ENCODE measurements around the gene RNF5. TPM values are rescaled to one million over a fixed set of nuclear protein-coding genes. Genes with fewer than 3 reads are reported as not detected.
A peak's percentile ranks its signal among the peaks of the same experiment; 100 is the strongest.

Gene RNF5
- total RNA-seq, 1 donor from 2014 or later: 79.9 TPM

DNA sequence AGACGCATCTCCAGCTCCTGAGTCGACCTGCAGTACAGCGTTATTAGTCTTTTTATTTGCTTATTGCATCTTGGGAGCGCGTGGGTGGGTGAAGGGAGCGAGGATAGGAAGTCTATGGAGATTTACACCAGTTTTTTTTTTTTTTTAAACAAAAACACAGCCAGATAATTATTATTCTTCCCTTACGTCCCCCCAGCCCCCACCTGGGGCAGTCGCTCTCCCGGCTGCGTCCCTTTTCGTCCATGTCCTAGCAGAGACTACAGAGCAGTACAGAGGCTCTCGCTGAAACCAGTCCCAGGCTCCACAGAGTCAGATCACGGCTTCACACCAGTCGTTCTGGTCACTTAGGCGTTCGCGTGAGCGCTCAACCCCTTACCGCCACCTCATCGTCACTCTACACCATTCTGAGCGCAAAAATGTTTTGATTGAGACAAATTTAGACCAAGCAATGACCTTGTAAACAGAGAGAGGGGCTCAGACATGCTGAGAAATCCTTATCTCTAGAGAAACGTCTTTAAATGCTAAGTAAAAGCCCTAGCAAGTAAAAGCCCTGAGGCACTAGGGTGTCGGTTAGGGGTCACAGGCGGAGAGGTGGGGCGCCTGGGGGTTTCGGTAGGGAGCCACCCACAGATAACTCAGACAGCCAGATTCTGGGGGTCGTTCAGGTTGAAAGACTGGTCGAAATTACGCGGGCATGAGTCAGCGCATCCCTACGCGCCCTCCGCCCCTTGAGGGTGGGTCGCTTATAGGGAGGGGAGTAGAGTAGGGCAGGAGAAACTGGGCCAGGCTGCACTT, 25.2 kb upstream of the RNF5 start:
- H3K4me3 ChIP-seq (ENCODE audit: low read depth, low read length): peak overlapping the region; percentile 99
- DNase-seq (ENCODE audit: low read depth): no peak
- TF ChIP-seq, protein P1, sequence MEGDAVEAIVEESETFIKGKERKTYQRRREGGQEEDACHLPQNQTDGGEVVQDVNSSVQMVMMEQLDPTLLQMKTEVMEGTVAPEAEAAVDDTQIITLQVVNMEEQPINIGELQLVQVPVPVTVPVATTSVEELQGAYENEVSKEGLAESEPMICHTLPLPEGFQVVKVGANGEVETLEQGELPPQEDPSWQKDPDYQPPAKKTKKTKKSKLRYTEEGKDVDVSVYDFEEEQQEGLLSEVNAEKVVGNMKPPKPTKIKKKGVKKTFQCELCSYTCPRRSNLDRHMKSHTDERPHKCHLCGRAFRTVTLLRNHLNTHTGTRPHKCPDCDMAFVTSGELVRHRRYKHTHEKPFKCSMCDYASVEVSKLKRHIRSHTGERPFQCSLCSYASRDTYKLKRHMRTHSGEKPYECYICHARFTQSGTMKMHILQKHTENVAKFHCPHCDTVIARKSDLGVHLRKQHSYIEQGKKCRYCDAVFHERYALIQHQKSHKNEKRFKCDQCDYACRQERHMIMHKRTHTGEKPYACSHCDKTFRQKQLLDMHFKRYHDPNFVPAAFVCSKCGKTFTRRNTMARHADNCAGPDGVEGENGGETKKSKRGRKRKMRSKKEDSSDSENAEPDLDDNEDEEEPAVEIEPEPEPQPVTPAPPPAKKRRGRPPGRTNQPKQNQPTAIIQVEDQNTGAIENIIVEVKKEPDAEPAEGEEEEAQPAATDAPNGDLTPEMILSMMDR (conservative IDR thresholded peaks at IDR 0.05; ENCODE audit: low read depth, low read length): no peak

DNA sequence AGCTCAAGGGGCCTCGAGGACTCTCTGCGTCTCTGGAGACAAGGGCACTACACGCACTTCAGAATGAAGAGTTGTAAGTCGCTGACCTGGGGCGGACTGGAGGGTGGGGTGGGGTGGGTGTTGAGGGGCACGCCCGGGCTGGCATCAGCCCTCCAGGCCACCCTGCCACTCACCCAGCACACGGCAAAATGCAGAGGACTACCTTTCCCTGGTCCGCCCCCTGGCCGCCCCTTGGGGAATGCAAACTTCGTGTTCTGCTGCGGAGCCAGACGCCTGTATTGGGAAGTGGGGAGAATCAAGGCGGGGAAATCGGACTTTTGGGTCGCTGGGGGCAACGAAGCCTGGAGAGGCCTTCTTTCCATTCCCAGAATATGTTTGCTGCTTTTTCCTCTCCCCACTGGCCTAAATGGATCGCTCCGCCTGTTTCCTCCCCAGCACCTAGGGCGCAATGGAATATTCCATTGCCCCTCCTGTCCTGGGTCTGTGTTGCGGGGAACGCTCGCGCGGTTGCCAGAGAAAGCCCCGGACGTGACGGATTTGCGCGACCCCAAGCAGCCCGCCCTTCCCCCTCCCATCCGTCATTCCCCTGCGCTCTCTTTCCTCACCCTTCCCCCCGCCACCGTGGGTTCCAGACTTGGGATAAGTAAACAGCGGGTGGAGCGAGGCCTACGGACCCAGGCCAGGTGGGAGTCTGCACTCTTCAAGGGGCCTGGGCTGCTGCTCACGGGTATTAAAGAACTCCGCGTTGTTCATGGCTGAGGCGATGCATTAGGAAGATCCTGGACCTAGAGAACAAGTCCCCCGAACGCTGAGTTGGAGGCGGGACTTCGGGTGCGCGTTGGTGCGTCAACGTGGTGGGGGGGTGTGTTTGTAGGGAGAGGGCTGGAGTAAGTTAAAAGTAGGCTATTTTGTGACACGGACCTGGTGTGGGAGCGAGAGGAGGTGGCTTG, 24.4 kb upstream of the RNF5 start, which contains the start of gene PPT2:
TSS of gene PPT2 (plus strand) at position 578 of the 950 bp plus-strand sequence. CDS start 454 bp downstream, outside the sequence.
- TF ChIP-seq, protein P1 (conservative IDR thresholded peaks at IDR 0.05; ENCODE audit: low read depth, low read length): peak; percentile 36
- peak within 1 kb of the TSS; percentile 99 for H3K4me3 ChIP-seq (ENCODE audit: low read depth, low read length)
- DNase-seq (ENCODE audit: low read depth): no peak

DNA sequence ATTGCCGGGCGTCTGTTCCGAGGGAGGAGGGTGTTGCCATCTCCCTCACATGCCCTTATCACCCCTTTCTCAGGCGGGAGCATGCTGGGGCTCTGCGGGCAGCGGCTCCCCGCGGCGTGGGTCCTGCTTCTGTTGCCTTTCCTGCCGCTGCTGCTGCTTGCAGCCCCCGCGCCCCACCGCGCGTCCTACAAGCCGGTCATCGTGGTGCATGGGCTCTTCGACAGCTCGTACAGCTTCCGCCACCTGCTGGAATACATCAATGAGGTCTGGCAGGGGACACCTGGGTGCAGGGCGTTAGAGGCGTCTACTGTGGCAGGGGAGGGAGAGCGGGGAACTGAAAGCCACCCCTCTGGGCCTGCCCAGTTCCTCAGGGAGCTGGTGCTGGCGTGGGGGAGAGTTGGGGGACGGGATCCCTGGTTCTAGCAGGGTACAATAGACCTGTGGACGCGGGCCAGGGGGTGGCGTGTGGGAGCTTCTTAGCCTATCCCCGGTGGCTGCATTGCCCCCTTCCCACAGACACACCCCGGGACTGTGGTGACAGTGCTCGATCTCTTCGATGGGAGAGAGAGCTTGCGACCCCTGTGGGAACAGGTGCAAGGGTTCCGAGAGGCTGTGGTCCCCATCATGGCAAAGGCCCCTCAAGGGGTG, 23.6 kb upstream of the RNF5 start:
- H3K4me3 ChIP-seq (ENCODE audit: low read depth, low read length): peak overlapping the region; percentile 99
- DNase-seq (ENCODE audit: low read depth): no peak
- TF ChIP-seq, protein P1 (conservative IDR thresholded peaks at IDR 0.05; ENCODE audit: low read depth, low read length): peak; percentile 75

DNA sequence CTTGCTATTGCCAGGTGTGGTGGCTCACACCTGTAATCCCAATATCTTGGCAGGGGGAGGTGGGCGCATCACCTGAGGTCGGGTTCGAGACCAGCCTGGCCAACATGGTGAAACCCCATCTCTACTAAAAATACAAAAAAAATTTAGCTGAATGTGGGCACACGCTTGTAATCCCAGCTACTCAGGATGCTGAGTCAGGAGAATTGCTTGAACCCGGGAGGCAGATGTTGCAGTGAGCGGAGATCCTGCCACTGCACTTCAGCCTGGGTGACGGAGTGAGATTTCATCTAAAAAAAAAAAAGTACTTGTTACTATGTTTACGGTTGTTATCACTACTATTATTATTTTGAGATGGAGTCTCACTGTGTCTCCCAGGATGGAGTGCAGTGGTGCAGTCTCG, 21.3 kb upstream of the RNF5 start:
- TF ChIP-seq, protein P1 (conservative IDR thresholded peaks at IDR 0.05; ENCODE audit: low read depth, low read length): no peak
- no peak for DNase-seq (ENCODE audit: low read depth)
- H3K4me3 ChIP-seq (ENCODE audit: low read depth, low read length): no peak overlapping the region

DNA sequence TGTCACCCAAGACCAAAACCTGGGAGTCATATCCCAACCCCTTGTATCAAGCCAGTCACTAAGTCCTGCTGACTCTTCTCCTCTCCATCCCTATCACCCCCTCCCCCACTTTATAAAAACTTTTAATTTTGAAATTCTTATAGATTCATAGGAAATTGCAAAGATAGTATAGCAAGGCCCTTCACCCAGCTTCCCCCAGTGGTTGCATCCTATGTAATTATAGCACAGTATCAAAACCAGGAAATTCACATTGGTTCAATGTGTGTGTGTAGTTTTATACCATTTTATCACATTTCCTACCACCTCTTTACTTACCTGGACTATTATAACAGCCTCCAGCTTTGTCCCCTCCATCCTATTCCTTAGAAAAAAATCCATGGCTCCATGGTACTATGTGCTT, 20.2 kb upstream of the RNF5 start:
- no peak overlapping the region for H3K4me3 ChIP-seq (ENCODE audit: low read depth, low read length)
- TF ChIP-seq, protein P1 (conservative IDR thresholded peaks at IDR 0.05; ENCODE audit: low read depth, low read length): no peak
- DNase-seq (ENCODE audit: low read depth): no peak

DNA sequence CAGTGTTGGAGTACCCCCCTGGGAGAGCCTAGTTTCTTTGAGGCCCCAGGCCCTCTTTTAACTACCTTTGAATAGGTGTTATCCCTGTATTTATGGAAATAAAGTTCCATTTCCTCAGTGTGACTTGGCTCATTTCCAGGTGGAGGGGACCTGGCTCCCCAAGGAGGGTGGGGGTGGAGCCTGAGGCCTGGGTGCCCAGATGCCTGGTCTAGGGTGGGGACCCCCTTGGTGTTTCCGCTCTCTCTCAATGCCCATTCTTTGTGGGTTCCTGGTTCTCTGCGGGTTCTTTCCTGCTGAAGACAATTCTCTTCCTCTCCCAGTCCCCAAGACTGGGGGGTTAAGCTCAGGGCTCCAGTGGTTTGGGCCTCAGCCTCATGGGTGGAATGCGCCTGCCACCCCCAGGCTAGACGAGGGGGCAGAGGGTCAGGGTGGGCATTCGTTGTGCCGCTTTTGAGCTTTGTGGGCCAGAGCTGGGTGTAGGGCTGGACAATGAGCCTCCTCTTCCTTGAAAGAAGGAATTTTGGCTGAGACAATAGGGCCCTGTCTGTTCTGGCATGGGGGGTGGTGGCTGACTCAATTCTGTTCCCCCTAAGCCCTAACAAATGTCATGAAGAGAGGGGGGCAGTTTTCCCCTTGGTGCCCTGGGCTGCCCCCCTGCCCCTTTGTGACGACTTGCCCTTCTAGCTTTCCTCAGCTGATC, 14.5 kb upstream of the RNF5 start:
- TF ChIP-seq, protein P1 (conservative IDR thresholded peaks at IDR 0.05; ENCODE audit: low read depth, low read length): no peak
- DNase-seq (ENCODE audit: low read depth): no peak
- H3K4me3 ChIP-seq (ENCODE audit: low read depth, low read length): no peak overlapping the region
